Erythroblast (primary cell): ENCODE measurements around the gene POLN.
"Not testable (repeated sequence)": the region's sequence is repeated elsewhere in the genome, so short reads cannot be mapped to it uniquely, and the experiment has no call there.

ENCODE experiments used
- DNase-seq, 2 experiments: peaks; one replicate each; lab custom pipeline; 2025; lab: John Stamatoyannopoulos, UW
- GATA1 ChIP-seq: IDR thresholded peaks from 2 replicates; pipeline ENCODE4 v1.6.1; 2011; ENCODE audit warnings: low read depth, mild to moderate bottlenecking, control low read depth, low read length, moderate library complexity
- POLR2A ChIP-seq: IDR thresholded peaks from 2 replicates; pipeline ENCODE4 v1.6.1; 2011; ENCODE audit warnings: mild to moderate bottlenecking, low read length

POLN gene

DNA sequence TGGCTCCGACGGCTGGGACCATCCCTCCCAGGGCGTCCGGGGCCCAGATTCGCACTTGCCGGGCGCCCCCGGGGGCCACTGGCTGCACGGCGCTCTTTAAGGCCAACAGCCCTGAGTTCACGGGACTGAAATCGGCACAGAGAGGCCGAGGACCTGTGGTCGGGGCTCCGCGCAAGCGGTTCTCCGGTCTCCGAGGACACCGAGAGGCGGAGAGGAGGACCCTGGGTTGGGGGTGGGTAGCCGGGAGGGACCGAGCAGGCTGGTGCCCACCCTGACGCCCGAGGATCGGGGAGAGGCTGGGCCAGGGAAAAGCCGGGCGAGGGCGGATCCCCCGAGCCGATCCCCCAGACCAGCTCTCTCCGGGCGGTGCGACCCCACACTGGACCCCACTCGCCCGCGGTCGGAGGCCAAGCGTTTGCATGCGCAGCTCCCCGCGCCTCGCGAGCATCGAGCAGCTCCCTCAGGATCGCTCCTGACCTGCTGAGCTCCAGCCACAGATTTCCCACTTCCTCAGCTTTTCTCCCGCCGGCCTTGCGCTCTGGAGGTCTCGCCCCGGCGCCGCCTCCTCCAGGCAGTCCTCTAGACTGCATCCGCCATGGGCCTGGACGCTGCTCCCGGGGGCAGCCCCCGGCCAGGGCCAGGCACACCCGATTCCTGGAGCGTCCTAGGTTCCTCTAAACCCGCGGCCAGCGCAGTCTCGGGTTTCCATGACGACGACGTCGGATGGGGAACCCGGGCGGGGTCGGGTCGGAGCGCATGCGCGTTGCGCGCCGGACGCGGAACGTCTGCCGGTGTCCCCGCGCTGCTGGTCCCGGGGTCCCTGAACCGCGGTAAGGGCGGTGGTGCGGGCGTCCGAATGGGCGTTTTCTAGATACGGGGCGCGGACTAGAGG, 200.4 kb downstream of the POLN start:
- DNase-seq, result peak; percentile 68 to 73

DNA sequence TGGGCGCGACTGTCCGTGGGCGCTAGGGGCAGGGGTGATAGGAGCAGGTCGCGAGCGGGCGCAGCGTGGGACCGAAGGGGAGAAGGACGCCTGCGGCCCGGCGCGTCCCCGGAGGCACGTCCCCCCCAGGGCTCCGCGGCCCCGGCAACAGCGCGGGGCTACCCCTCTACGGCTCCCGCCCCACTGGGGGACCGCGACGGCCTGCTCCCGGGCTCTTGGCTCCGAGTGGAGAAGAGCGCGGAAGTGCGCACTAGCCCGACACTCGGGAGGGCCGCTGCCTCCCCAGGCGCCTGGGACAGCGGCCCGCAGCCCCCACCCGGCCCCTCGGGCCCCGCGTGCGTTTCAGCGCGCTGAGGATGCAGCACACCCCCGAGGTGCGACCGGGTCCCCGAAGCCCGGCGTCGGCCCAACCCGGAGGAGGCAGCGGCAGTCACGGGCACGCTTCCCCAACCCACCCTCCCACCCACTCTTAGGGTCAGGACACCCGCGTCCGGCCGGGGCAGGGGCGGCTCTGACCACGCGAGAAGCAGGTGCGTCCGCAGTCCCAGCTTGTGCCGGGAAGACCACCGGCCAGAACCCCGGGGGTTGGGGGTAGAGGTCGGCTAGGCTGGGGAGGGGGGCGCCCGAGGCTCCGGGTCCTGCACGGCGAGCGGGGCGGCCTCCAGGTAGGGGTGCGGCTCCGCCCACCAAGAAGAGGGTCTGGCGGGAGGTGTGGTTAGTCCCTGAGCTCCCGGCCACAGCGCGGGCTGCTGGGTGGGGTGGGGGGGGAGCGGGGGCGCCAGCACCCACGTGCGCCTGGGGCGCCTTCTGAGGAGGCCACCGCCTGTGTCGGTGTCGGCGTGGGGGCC, 201.3 kb downstream of the POLN start:
- DNase-seq, result no peak
- TF ChIP-seq GATA1, result no peak
- no peak for TF ChIP-seq POLR2A

More for the DNA sequence above, 200.4 kb downstream of the POLN start:
- TF ChIP-seq POLR2A, result no peak

DNA sequence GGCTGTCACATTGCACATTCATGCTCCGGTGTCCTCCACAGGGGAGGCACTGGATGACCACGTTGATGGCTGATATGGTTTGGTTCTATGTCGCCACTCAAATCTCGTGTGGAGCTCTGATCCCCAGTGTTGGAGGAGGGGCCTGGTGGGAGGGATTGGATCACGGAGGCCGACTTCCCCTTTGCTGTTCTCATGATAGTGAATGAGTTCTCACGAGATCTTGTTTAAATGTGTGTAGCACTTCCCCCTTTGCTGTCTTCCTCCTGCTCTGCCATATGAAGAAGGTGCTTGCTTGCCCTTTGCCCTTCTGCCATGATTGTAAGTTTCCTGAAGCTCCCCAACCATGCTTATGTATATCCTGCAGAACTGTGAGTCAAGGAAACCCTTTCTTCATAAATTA, 205.1 kb downstream of the POLN start:
- TF ChIP-seq POLR2A (no peak), GATA1 (no peak)
- no peak for DNase-seq

DNA sequence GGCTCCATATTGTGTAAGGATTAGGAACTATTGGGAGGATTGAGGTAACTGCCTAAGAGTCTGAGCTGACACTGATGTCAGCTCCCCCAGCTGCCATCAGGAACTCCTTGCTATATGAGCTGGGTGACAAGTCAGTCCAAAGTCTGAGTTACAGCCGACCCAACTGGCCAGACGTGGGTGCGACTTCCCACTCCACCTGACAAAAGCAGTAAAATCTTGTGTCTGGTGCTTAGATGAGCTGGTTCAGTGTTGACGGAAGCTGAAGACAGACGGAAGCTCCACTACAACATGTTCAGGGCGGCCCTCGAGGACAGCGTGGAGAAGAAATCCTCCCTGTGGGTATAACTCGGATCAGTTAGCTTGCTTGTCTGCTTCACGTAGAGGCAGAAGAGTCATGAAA, 205.6 kb downstream of the POLN start:
- TF ChIP-seq POLR2A (no peak), GATA1 (no peak)
- no peak for DNase-seq

DNA sequence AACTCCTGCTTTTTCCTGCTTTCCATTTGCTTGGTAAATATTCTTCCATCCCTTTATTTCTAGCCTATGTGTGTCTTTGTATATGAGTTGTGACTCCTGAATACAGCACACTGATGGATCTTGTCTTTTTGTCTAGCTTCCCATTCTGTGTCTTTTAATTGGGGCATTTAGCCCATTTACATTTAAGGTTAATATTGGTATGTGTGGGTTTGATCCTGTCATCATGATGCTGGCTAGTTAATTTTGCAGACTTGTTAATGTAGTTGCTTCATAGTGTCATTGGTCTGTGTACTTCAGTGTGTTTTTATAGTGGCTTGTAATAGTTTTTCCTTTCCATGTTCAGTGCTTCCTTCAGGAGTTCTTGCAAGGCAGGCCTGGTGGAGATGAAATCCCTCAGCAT, 210.8 kb downstream of the POLN start:
- not testable (repeated sequence) for DNase-seq

DNA sequence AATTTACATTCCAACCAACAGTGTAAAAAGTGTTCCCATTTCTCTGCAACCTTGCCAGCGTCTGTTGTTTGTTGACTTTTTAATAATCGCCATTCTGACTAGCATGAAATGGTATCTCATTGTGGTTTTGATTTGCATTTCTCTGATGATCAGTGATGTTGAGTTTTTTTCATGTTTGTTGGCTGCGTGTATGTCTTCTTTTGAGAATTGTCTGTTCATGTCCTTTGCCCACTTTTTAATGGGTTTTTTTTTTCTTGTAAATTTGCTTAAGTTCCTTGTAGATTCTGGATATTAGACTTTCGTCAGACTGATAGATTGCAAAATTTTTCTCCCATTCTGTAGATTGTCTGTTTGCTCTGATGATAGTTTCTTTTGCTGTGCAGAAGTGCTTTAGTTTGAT, 214.8 kb downstream of the POLN start:
- not testable (repeated sequence) for DNase-seq

DNA sequence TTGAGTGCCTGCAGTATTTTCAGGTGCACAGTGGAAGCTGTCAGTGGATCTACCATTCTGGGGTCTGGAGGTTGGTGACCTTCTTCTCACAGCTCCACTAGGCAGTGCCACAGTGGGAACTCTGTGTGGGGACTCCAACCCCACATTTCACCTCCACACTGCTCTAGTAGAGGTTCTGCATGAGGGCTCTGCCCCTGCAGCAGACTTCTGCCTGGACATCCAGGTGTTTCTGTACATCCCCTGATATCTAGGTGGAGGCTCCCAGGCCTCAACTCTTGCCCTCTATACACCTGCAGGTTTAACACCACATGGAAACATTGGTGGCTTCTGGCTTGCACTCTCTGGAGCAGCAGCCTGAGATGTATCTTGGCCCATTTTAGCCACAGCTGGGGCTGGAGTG, 216.1 kb downstream of the POLN start:
- DNase-seq, result no peak
- TF ChIP-seq GATA1 (no peak), POLR2A (no peak)

DNA sequence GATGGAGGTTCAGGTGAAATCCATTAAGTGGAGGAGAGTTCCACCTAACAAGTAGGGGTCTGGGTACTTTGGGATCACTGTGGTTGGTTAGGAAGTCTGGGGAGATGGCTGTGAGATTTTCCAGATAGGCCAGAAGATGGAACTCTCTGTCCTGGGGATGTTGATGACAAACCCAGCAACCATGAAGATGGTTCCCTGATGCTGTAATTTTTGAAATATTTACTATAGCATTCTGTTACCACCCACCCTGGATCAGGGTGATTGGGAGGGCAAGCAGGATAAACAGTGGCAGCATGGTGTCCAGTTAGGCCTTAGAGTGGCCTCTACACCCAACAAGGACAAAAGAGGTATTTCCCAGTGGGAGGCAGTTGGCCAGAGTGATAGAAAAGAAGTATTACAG, 217.2 kb downstream of the POLN start:
- TF ChIP-seq GATA1 (no peak), POLR2A (no peak)
- no peak for DNase-seq
